Testis (tissue), 2 donors: ENCODE data around the gene DIP2B.

ENCODE experiments used
- POLR2A ChIP-seq: fragments of 450-650 bp; IDR thresholded peaks from one replicate; pipeline ENCODE4 v1.6.1; 2017; ENCODE audit warnings: antibody characterized with exemption, mild to moderate bottlenecking, moderate library complexity
- TF ChIP-seq, protein P1 (sequence below), 3 experiments: fragments of 450-650 bp in 2 of 3; fragments of 200-600 bp in 1 of 3; sonication (generic) in 1 of 3; IDR thresholded peaks; one replicate each; pipeline ENCODE4 v1.5.1; 2016 to 2019; ENCODE audit warnings: antibody characterized with exemption in 3 of 3, mild to moderate bottlenecking in 2 of 3, moderate library complexity in 1 of 3

DNA sequence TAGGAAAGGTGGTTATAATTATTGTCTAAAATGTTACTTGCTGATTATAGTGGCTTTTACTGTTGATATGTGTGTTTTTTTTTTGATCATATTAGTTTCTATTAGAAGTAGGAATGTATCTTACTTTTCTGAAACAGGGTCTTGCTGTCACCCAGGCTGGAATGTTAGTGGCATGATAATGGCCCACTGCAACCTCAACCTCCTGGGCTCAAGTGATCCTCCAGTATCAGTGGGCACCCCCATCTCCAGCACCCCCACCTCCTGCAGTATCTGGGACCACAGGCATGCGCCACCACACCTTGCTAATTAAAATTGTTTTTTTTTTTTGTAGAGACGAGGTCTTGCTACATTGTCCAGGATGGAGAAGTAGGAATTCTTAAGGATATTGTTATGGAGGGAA is 270.5 kb downstream of the DIP2B start:
- TF ChIP-seq, protein P1, sequence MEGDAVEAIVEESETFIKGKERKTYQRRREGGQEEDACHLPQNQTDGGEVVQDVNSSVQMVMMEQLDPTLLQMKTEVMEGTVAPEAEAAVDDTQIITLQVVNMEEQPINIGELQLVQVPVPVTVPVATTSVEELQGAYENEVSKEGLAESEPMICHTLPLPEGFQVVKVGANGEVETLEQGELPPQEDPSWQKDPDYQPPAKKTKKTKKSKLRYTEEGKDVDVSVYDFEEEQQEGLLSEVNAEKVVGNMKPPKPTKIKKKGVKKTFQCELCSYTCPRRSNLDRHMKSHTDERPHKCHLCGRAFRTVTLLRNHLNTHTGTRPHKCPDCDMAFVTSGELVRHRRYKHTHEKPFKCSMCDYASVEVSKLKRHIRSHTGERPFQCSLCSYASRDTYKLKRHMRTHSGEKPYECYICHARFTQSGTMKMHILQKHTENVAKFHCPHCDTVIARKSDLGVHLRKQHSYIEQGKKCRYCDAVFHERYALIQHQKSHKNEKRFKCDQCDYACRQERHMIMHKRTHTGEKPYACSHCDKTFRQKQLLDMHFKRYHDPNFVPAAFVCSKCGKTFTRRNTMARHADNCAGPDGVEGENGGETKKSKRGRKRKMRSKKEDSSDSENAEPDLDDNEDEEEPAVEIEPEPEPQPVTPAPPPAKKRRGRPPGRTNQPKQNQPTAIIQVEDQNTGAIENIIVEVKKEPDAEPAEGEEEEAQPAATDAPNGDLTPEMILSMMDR (IDR thresholded peaks at IDR 0.05): no peak
- TF ChIP-seq POLR2A: no peak
